Prostate gland (tissue), 2 donors: Measurements from ENCODE around the gene PCDHB15. TPM values are rescaled to one million over a fixed set of nuclear protein-coding genes. Genes with fewer than 3 reads are reported as not detected.
"Not testable (repeated sequence)": the region's sequence is repeated elsewhere in the genome, so short reads cannot be mapped to it uniquely, and the experiment has no call there.

Experiments
- DNase-seq: peaks from one replicate; pipeline ENCODE4 v3.0.0-alpha.2; 2019; ENCODE audit warnings: low spot score
- H3K27ac ChIP-seq, 2 donors: fragments of 200-600 bp; sonication (generic); 2 replicates each; pipeline ENCODE4 v1.5.1; 2017 to 2019
- H3K27me3 ChIP-seq: fragments of 200-600 bp; sonication (generic); replicated peaks from 2 replicates; pipeline ENCODE4 v1.5.1; 2019; ENCODE audit not compliant: insufficient read depth
- H3K36me3 ChIP-seq, 2 donors: fragments of 200-600 bp; sonication (generic); 1 replicate in 1 of 2; 2 replicates in 1 of 2; pipeline versions ENCODE4 v1.5.1 to v1.8.1; 2017 to 2019
- H3K4me1 ChIP-seq: fragments of 200-600 bp; sonication (generic); replicated peaks from 2 replicates; pipeline ENCODE4 v1.5.1; 2019
- H3K4me3 ChIP-seq, 2 donors: fragments of 200-600 bp; sonication (generic); 2 replicates each; pipeline ENCODE4 v1.5.1; 2017 to 2019
- H3K9me3 ChIP-seq: fragments of 200-600 bp; sonication (generic); 2 replicates; pipeline ENCODE4 v1.5.1; 2017
- POLR2A ChIP-seq: fragments of 450-650 bp; IDR thresholded peaks from one replicate; pipeline ENCODE4 v1.6.1; 2016; ENCODE audit warnings: antibody characterized with exemption, mild to moderate bottlenecking
- POLR2AphosphoS5 ChIP-seq: sonication (generic); formaldehyde crosslinking; IDR thresholded peaks from one replicate; pipeline ENCODE4 v1.6.1; 2017; ENCODE audit warnings: antibody characterized with exemption
- WGBS: methylation state at CpG from one replicate; pipeline ENCODE4 v1.1.5; 2018; 5-methylcytosine and 5-hydroxymethylcytosine counted together
- intact Hi-C: fragments of 100-400 bp; cut with DNase I; formaldehyde crosslinking; loops from one replicate; pipeline ENCODE4 v1.14.2; 2022
- total RNA-seq, 2 donors: library from RNA; depleted of rRNA; stranded (reverse); fragments of >200 nt; gene quantifications; one replicate each; pipeline ENCODE4 v1.1.0, GENCODE V29; 2016
- TF ChIP-seq, protein P1 (sequence below), 4 experiments: fragments of 200-600 bp in 2 of 4; fragments of 450-650 bp in 2 of 4; sonication (generic) in 2 of 4; IDR thresholded peaks; 1 replicate in 3 of 4; 2 replicates in 1 of 4; pipeline ENCODE4 v1.5.1; 2016 to 2019; ENCODE audit warnings: antibody characterized with exemption in 4 of 4, mild to moderate bottlenecking in 2 of 4, moderate library complexity in 2 of 4

Gene PCDHB15
- total RNA-seq, 2 donors from 2014 or later: 0.82 to 12.4 TPM

DNA sequence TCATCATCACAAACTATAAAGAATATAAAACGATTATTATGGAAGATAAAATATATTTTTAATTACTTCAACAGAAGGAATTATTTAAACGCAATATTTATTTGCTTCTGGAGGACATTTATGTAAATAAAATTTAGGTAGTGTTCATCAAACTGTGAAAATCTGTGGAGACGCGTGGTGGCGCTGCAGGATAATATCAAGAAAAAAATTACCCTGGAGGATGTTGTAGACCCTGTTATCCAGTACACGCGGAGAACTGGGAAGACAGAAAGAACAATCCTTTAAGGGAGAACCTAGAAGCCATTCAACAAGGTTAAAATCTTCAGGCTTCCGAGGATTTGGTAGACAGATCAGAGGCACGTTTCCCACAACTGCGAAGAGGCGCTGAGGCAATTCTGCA, 36.7 kb upstream of the PCDHB15 start, which contains the start of gene PCDHB12:
TSS of gene PCDHB12 (plus strand) at position 242 of the 400 bp plus-strand sequence. CDS start 189 bp downstream, outside the sequence.
- no peaks in the 10 kb centered on the region for H3K36me3 ChIP-seq
- H3K27me3 ChIP-seq: peaks cover 11% of the 10 kb centered on the region
- no peak within 1 kb of the TSS for H3K27ac ChIP-seq
- intact Hi-C loops: no loop called here
- WGBS: 16% methylated on average over 11 of the region's 11 CpGs
- TF ChIP-seq POLR2A (no peak), POLR2AphosphoS5 (no peak)
- TF ChIP-seq, protein P1, sequence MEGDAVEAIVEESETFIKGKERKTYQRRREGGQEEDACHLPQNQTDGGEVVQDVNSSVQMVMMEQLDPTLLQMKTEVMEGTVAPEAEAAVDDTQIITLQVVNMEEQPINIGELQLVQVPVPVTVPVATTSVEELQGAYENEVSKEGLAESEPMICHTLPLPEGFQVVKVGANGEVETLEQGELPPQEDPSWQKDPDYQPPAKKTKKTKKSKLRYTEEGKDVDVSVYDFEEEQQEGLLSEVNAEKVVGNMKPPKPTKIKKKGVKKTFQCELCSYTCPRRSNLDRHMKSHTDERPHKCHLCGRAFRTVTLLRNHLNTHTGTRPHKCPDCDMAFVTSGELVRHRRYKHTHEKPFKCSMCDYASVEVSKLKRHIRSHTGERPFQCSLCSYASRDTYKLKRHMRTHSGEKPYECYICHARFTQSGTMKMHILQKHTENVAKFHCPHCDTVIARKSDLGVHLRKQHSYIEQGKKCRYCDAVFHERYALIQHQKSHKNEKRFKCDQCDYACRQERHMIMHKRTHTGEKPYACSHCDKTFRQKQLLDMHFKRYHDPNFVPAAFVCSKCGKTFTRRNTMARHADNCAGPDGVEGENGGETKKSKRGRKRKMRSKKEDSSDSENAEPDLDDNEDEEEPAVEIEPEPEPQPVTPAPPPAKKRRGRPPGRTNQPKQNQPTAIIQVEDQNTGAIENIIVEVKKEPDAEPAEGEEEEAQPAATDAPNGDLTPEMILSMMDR (IDR thresholded peaks at IDR 0.05): no peak
- H3K4me1 ChIP-seq: no peaks in the 10 kb centered on the region
- H3K4me3 ChIP-seq: no peak within 1 kb of the TSS
- DNase-seq: no peak
- no peaks in the 10 kb centered on the region for H3K9me3 ChIP-seq

DNA sequence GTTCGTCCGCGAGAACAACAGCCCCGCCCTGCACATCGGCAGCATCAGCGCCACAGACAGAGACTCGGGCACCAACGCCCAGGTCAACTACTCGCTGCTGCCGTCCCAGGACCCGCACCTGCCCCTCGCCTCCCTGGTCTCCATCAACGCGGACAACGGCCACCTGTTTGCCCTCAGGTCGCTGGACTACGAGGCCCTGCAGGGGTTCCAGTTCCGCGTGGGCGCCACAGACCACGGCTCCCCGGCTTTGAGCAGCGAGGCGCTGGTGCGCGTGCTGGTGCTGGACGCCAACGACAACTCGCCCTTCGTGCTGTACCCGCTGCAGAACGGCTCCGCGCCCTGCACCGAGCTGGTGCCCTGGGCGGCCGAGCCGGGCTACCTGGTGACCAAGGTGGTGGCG, 34.9 kb upstream of the PCDHB15 start:
- H3K9me3 ChIP-seq, intact Hi-C loops, DNase-seq, H3K4me1 ChIP-seq, H3K36me3 ChIP-seq, H3K4me3 ChIP-seq, H3K27ac ChIP-seq: not testable (repeated sequence)
- peaks cover 11% of the 10 kb centered on the region for H3K27me3 ChIP-seq
- 31% methylated on average over 15 of the region's 39 CpGs for WGBS

DNA sequence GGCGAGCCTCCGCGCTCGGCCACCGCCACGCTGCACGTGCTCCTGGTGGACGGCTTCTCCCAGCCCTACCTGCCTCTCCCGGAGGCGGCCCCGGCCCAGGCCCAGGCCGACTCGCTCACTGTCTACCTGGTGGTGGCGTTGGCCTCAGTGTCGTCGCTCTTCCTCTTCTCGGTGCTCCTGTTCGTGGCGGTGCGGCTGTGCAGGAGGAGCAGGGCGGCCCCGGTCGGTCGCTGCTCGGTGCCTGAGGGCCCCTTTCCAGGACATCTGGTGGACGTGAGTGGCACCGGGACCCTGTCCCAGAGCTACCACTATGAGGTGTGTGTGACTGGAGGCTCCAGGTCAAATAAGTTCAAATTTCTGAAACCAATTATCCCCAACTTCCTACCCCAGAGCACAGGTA, 34.3 kb upstream of the PCDHB15 start:
- H3K4me1 ChIP-seq, DNase-seq, H3K27ac ChIP-seq, H3K4me3 ChIP-seq, H3K36me3 ChIP-seq, intact Hi-C loops, H3K9me3 ChIP-seq: not testable (repeated sequence)
- WGBS: 25% methylated on average over 13 of the region's 27 CpGs
- peaks cover 11% of the 10 kb centered on the region for H3K27me3 ChIP-seq

DNA sequence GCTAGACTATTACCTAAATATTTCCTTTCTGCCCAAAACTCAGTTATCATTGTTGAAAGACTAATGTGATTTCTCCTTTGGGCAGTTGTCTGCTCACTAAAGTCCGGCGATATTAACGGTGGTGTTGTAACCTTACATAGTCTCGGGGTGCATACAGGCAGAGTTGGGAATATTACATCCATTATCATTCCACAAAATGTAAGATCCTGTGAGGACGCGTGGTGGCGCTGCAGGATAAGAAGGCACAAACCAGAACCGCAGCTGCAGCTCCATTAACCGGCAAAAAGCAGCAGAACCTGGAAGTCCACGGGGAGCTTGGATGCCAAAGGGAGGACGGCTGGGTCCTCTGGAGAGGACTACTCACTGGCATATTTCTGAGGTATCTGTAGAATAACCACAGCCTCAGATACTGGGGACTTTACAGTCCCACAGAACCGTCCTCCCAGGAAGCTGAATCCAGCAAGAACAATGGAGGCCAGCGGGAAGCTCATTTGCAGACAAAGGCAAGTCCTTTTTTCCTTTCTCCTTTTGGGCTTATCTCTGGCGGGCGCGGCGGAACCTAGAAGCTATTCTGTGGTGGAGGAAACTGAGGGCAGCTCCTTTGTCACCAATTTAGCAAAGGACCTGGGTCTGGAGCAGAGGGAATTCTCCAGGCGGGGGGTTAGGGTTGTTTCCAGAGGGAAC, 31.4 kb upstream of the PCDHB15 start, which contains the start of gene PCDHB13:
TSS of gene PCDHB13 (plus strand) at position 264 of the 684 bp plus-strand sequence. CDS start at position 469, 205 bp downstream.
- TF ChIP-seq, protein P1 (IDR thresholded peaks at IDR 0.05): peak in 1 of 4 experiments; percentile 36
- peak; percentile 14 for DNase-seq
- H3K36me3 ChIP-seq, H3K4me3 ChIP-seq, intact Hi-C loops, H3K27ac ChIP-seq, H3K27me3 ChIP-seq, H3K4me1 ChIP-seq, H3K9me3 ChIP-seq: not testable (repeated sequence)
- 10% methylated on average over 13 of the region's 18 CpGs for WGBS

DNA sequence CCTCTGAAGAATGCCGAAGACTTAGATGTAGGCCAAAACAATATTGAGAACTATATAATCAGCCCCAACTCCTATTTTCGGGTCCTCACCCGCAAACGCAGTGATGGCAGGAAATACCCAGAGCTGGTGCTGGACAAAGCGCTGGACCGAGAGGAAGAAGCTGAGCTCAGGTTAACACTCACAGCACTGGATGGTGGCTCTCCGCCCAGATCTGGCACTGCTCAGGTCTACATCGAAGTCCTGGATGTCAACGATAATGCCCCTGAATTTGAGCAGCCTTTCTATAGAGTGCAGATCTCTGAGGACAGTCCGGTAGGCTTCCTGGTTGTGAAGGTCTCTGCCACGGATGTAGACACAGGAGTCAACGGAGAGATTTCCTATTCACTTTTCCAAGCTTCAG, 30.6 kb upstream of the PCDHB15 start:
- H3K4me1 ChIP-seq, intact Hi-C loops, H3K36me3 ChIP-seq, DNase-seq, H3K27ac ChIP-seq, H3K4me3 ChIP-seq, H3K27me3 ChIP-seq, H3K9me3 ChIP-seq: not testable (repeated sequence)
- 58% methylated on average over 12 of the region's 12 CpGs for WGBS

DNA sequence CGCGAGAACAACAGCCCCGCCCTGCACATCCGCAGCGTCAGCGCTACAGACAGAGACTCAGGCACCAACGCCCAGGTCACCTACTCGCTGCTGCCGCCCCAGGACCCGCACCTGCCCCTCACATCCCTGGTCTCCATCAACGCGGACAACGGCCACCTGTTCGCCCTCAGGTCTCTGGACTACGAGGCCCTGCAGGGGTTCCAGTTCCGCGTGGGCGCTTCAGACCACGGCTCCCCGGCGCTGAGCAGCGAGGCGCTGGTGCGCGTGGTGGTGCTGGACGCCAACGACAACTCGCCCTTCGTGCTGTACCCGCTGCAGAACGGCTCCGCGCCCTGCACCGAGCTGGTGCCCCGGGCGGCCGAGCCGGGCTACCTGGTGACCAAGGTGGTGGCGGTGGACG, 29.7 kb upstream of the PCDHB15 start:
- H3K4me1 ChIP-seq: not testable (repeated sequence)

DNA sequence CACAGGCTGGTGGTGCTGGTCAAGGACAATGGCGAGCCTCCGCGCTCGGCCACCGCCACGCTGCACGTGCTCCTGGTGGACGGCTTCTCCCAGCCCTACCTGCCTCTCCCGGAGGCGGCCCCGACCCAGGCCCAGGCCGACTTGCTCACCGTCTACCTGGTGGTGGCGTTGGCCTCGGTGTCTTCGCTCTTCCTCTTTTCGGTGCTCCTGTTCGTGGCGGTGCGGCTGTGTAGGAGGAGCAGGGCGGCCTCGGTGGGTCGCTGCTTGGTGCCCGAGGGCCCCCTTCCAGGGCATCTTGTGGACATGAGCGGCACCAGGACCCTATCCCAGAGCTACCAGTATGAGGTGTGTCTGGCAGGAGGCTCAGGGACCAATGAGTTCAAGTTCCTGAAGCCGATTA, 29.2 kb upstream of the PCDHB15 start:
- 25% methylated on average over 26 of the region's 26 CpGs for WGBS
- intact Hi-C loops: not testable (repeated sequence)

More for the DNA sequence above, 29.7 kb upstream of the PCDHB15 start:
- intact Hi-C loops, H3K36me3 ChIP-seq, DNase-seq, H3K27me3 ChIP-seq, H3K4me3 ChIP-seq, H3K27ac ChIP-seq, H3K9me3 ChIP-seq: not testable (repeated sequence)
- WGBS: 28% methylated on average over 26 of the region's 40 CpGs

More for the DNA sequence above, 29.2 kb upstream of the PCDHB15 start:
- H3K4me1 ChIP-seq, H3K9me3 ChIP-seq, H3K4me3 ChIP-seq, H3K27me3 ChIP-seq, DNase-seq, H3K36me3 ChIP-seq, H3K27ac ChIP-seq: not testable (repeated sequence)
